ENCODE results near the gene ARMC7.

GRCh38 chr17:75152523-75152921, 42.8 kb downstream of the ARMC7 start:
- TF ChIP-seq YY1 (IDR thresholded peaks at IDR 0.05; ENCODE audit: insufficient read depth, insufficient read length) (no peak), ZNF274 (IDR thresholded peaks at IDR 0.05; ENCODE audit: low read depth, low read length) (no peak)

All from NT2/D1 (cell line).